ENCODE results near the gene CELA3B. TPM values are rescaled to one million over a fixed set of nuclear protein-coding genes. Genes with fewer than 3 reads are reported as not detected.
"Not testable (repeated sequence)": the region's sequence is repeated elsewhere in the genome, so short reads cannot be mapped to it uniquely, and the experiment has no call there.

CELA3B gene
- total RNA-seq, 5 donors from 2014 or later (not counting 1 experiment from before 2014, with no cell fraction given), result 6.9 to 7.5 (median 7.3) TPM; not detected in 2

- WGBS (ENCODE audit: insufficient coverage), result no CpG with 5 or more reads among the region's 4 CpGs
- DNase-seq; H3K27me3 ChIP-seq (replicated peaks in 1 of 2; ENCODE audit: control insufficient read depth in 2 of 2, extremely low read depth in 1 of 2, insufficient read depth in 2 of 2, low read length in 1 of 2); H3K36me3 ChIP-seq (ENCODE audit: control insufficient read depth in 2 of 2, extremely low read depth in 1 of 2, insufficient read depth in 1 of 2, low read length in 1 of 2); H3K27me3 Mint-ChIP-seq; H3K27ac Mint-ChIP-seq; POLR2A ChIA-PET; H3K4me3 ChIP-seq (ENCODE audit: control insufficient read depth in 1 of 2, extremely low read depth in 1 of 2, low read length in 1 of 2); H3K4me1 ChIP-seq (ENCODE audit: control insufficient read depth in 1 of 2, extremely low read depth in 1 of 2, insufficient read depth in 2 of 2, low read length in 2 of 2); H3K9me3 Mint-ChIP-seq; H3K36me3 Mint-ChIP-seq; H3K9me3 ChIP-seq; H3K27ac ChIP-seq (ENCODE audit: low read length); CTCF ChIA-PET; H3K4me1 Mint-ChIP-seq; ATAC-seq (replicated peaks in 1 of 4); H3K4me3 Mint-ChIP-seq: not testable (repeated sequence)
These were observed 35.9 kb downstream of the CELA3B start for GRCh38 chr1:22012752-22013151.

DNA sequence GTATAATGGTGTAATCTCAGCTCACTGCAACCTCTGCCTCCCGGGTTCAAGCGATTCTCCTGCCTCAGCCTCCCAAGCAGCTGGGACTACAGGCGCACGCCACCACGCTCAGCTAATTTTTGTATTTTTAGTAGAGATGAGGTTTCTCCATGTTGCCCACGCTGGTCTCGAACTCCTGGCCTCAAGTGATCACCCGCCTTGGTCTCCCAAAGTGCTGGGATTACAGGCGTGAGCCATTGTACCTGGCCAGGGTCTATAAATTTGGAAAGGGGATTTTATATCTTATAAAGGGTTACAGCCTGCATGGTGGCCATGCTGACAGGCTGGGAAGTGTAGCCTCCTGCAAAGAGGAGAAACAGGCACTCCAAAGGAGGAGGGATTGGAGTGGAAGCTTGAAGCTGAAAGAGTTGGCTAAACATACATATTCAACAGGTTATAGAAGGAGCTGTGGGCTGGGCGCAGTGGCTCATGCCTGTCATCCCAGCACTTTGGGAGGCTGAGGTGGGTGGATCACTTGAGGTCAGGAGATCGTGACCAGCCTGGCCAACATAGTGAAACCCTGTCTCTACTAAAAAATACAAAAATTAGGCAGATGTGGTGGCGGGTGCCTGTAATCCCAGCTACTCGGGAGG, 37.9 kb downstream of the CELA3B start:
- ATAC-seq (replicated peaks in 1 of 4); H3K9me3 ChIP-seq; POLR2A ChIA-PET; DNase-seq; H3K36me3 ChIP-seq (ENCODE audit: control insufficient read depth in 2 of 2, extremely low read depth in 1 of 2, insufficient read depth in 1 of 2, low read length in 1 of 2); H3K27ac Mint-ChIP-seq; H3K27ac ChIP-seq (ENCODE audit: low read length); CTCF ChIA-PET; H3K4me3 Mint-ChIP-seq; H3K9me3 Mint-ChIP-seq; H3K4me3 ChIP-seq (ENCODE audit: control insufficient read depth in 1 of 2, extremely low read depth in 1 of 2, low read length in 1 of 2); H3K36me3 Mint-ChIP-seq; H3K27me3 Mint-ChIP-seq; H3K27me3 ChIP-seq (replicated peaks in 1 of 2; ENCODE audit: control insufficient read depth in 2 of 2, extremely low read depth in 1 of 2, insufficient read depth in 2 of 2, low read length in 1 of 2): not testable (repeated sequence)
- peaks cover 14 to 16% (median 15%) of the 10 kb centered on the region in 3 donors for H3K4me1 Mint-ChIP-seq
- 92% methylated on average over 3 of the region's 13 CpGs for WGBS (ENCODE audit: insufficient coverage)
- peaks cover 11 to 15% of the 10 kb centered on the region in 2 experiments for H3K4me1 ChIP-seq (ENCODE audit: control insufficient read depth in 1 of 2, extremely low read depth in 1 of 2, insufficient read depth in 2 of 2, low read length in 2 of 2)

DNA sequence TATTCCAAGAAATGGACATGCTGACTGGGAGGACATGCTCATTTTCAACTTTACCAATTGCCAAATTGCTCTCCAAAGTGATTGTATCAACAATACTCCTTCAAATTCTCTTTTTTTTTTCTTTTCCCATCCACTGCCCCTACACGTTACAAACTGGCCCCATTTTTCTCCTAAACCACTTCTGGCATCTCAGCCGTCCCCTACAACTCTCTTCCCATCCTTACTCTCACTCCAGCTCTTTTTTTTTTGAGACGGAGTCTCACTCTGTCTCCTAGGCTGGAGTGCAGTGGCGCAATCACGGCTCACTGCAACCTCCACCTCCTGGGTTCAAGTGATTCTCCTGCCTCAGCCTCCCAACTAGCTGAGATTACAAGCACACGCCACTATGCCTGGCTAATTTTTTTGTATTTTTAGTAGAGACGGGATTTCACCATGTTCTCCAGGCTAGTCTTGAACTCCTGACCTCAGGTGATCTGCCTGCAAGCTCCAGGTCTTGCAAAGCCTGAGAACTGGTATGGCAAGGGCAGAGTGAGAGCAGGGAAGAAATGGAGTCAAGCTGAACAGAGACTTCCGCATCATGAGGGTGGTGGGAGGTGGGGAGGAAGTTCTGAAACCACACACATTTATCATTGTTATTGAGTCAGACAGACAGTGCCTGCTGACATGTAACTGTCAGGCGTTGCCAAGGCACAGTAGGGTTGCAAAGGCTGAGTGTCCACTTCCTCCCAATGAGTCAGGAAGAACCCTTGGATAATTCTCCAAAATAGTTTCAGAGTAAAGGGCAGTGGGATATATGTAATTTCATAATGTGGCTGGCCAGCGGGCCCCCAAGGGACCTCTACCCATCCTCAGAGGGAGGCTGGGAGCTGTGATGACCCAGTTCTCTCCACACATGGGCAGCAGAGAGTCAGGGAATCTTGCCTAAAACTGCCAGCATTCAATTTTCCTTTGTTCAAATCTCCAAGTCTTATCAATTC, 42.0 kb downstream of the CELA3B start:
- Mint-ChIP-seq H3K27me3 (no peaks in the 10 kb centered on the region), H3K4me1 (peaks cover 28 to 38% (median 29%) of the 10 kb centered on the region in 3 donors), H3K27ac (peak overlapping the region; percentile 88 to 89), H3K36me3 (no peaks in the 10 kb centered on the region), H3K9me3 (no peaks in the 10 kb centered on the region), H3K4me3 (peak overlapping the region; percentile 5 to 22 (median 14))
- peak; percentile 16 to 80 (median 58) for DNase-seq
- H3K27me3 ChIP-seq (replicated peaks in 1 of 2; ENCODE audit: control insufficient read depth in 2 of 2, extremely low read depth in 1 of 2, insufficient read depth in 2 of 2, low read length in 1 of 2), result no peaks in the 10 kb centered on the region
- ChIA-PET POLR2A (interaction anchor here in 1 of 2 donors (0.7 to 1.0 kb wide), 2 partner anchors 34 to 1947 kb away, joined by 3 to 5 read pairs; partner anchors contain the start of gene CDC42), CTCF (interaction anchor here in 1 of 2 donors (0.6 to 1.6 kb wide), 2 partner anchors 20 to 82 kb away, joined by 3 to 4 read pairs; no protein-coding TSS in a partner anchor)
- H3K4me3 ChIP-seq (ENCODE audit: control insufficient read depth in 1 of 2, extremely low read depth in 1 of 2, low read length in 1 of 2), result no peak overlapping the region
- WGBS (ENCODE audit: insufficient coverage), result 58% methylated on average over 4 of the region's 10 CpGs
- peak; percentile 97 to 99 (median 98) for ATAC-seq (replicated peaks in 1 of 4)
- H3K27ac ChIP-seq (ENCODE audit: low read length), result peak overlapping the region; percentile 85
- no peaks in the 10 kb centered on the region for H3K36me3 ChIP-seq (ENCODE audit: control insufficient read depth in 2 of 2, extremely low read depth in 1 of 2, insufficient read depth in 1 of 2, low read length in 1 of 2)
- no peaks in the 10 kb centered on the region for H3K9me3 ChIP-seq
- peaks cover 13 to 30% of the 10 kb centered on the region in 2 experiments for H3K4me1 ChIP-seq (ENCODE audit: control insufficient read depth in 1 of 2, extremely low read depth in 1 of 2, insufficient read depth in 2 of 2, low read length in 2 of 2)

DNA sequence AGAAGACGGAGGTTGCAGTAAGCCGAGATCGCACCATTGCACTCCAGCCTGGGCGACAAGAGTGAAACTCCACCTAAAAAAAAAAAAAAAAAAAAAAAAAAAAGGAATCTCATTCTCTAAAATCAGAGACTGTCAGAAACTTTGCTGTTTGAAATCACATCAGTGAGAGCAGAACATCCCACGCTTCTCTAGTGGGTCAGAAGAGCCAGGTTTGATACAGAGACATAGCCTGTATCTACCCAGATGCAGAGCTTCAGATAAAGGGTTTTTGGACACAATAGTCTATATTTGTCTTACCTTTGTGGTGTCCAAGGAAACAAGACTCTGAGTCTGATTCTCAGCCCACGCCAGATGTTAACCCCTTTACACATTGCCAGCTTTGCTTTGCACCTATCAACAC, 44.2 kb downstream of the CELA3B start:
- POLR2A ChIA-PET, result interaction anchor here in 1 of 2 donors (0.6 kb wide), 1 partner anchor 38 kb away, joined by 4 read pairs; no protein-coding TSS in a partner anchor
- H3K36me3 ChIP-seq (ENCODE audit: control insufficient read depth in 2 of 2, extremely low read depth in 1 of 2, insufficient read depth in 1 of 2, low read length in 1 of 2), result no peaks in the 10 kb centered on the region
- Mint-ChIP-seq H3K27me3 (no peaks in the 10 kb centered on the region), H3K9me3 (no peaks in the 10 kb centered on the region), H3K36me3 (no peaks in the 10 kb centered on the region), H3K4me1 (peaks cover 37 to 52% (median 46%) of the 10 kb centered on the region in 3 donors), H3K27ac (peak overlapping the region in 1 of 2 donors; percentile 44), H3K4me3 (no peak overlapping the region)
- no peaks in the 10 kb centered on the region for H3K27me3 ChIP-seq (replicated peaks in 1 of 2; ENCODE audit: control insufficient read depth in 2 of 2, extremely low read depth in 1 of 2, insufficient read depth in 2 of 2, low read length in 1 of 2)
- WGBS (ENCODE audit: insufficient coverage), result no CpG with 5 or more reads among the region's 6 CpGs
- no peak overlapping the region for H3K27ac ChIP-seq (ENCODE audit: low read length)
- no peak for ATAC-seq (replicated peaks in 1 of 4)
- no peaks in the 10 kb centered on the region for H3K9me3 ChIP-seq
- CTCF ChIA-PET, result interaction anchor here in 1 of 2 donors (0.6 to 0.7 kb wide), 2 partner anchors 1324 to 1592 kb away, joined by 3 to 6 read pairs; no protein-coding TSS in a partner anchor
- H3K4me3 ChIP-seq (ENCODE audit: control insufficient read depth in 1 of 2, extremely low read depth in 1 of 2, low read length in 1 of 2), result no peak overlapping the region
- no peak for DNase-seq
- peaks cover 16 to 46% of the 10 kb centered on the region in 2 experiments for H3K4me1 ChIP-seq (ENCODE audit: control insufficient read depth in 1 of 2, extremely low read depth in 1 of 2, insufficient read depth in 2 of 2, low read length in 2 of 2)

GRCh38 chr1:22024485-22025367, 47.9 kb downstream of the CELA3B start:
- Mint-ChIP-seq H3K36me3 (peaks cover 3% of the 10 kb centered on the region), H3K9me3 (no peaks in the 10 kb centered on the region), H3K4me1 (peaks cover 43 to 62% (median 55%) of the 10 kb centered on the region in 3 donors), H3K27ac (peak overlapping the region; percentile 95 to 96), H3K4me3 (peak overlapping the region; percentile 90 to 95 (median 95)), H3K27me3 (no peaks in the 10 kb centered on the region)
- WGBS (ENCODE audit: insufficient coverage), result 1% methylated on average over 30 of the region's 33 CpGs
- DNase-seq, result peak; percentile 30 to 90 (median 83)
- peaks cover 11 to 44% of the 10 kb centered on the region in 2 experiments for H3K4me1 ChIP-seq (ENCODE audit: control insufficient read depth in 1 of 2, extremely low read depth in 1 of 2, insufficient read depth in 2 of 2, low read length in 2 of 2)
- POLR2A ChIA-PET, result interaction anchor here (0.5 to 3.0 kb wide), 16 partner anchors 10 to 730 kb away, joined by 3 to 84 read pairs (median 4); partner anchors contain the start of genes CDC42 (in 1 of the 2) and USP48 (in 1 of the 2)
- H3K36me3 ChIP-seq (ENCODE audit: control insufficient read depth in 2 of 2, extremely low read depth in 1 of 2, insufficient read depth in 1 of 2, low read length in 1 of 2), result no peaks in the 10 kb centered on the region
- peak overlapping the region; percentile 94 to 98 for H3K4me3 ChIP-seq (ENCODE audit: control insufficient read depth in 1 of 2, extremely low read depth in 1 of 2, low read length in 1 of 2)
- H3K27ac ChIP-seq (ENCODE audit: low read length), result peak overlapping the region; percentile 99
- CTCF ChIA-PET, result interaction anchor here (0.5 to 3.9 kb wide), 12 partner anchors 14 to 243 kb away, joined by 3 to 46 read pairs (median 3); partner anchors contain the start of gene CDC42 (in 1 of the 2)
- peak; percentile 66 to 74 (median 70) for ATAC-seq (replicated peaks in 1 of 4)
- H3K9me3 ChIP-seq, result no peaks in the 10 kb centered on the region
- no peaks in the 10 kb centered on the region for H3K27me3 ChIP-seq (replicated peaks in 1 of 2; ENCODE audit: control insufficient read depth in 2 of 2, extremely low read depth in 1 of 2, insufficient read depth in 2 of 2, low read length in 1 of 2)
